Lung (tissue), 12 donors: ENCODE results near the gene SYDE1. TPM values are rescaled to one million over a fixed set of nuclear protein-coding genes. Genes with fewer than 3 reads are reported as not detected.

Experiments used
- ATAC-seq: fragments of 200-7000 bp; cut with Tn5 transposase; one replicate; pipeline ENCODE4 v1.9.1; 2020; ENCODE audit warnings: moderate number of reproducible peaks; ENCODE audit not compliant: insufficient read depth, low FRiP score
- DNase-seq, 3 donors: peaks; one replicate each; pipeline ENCODE4 v3.0.0-alpha.2; 2013 to 2017
- H3K27ac ChIP-seq, 2 donors: one replicate each; pipeline ENCODE4 v1.5.1; 2013; ENCODE audit warnings: mild to moderate bottlenecking in 2 of 2, moderate library complexity in 2 of 2, control low read depth in 1 of 2, inconsistent platforms in 1 of 2, low read depth in 1 of 2, low read length in 1 of 2
- H3K27me3 ChIP-seq, 3 donors: one replicate each; pipeline ENCODE4 v1.5.1; 2013; ENCODE audit warnings: low read length in 2 of 3; ENCODE audit not compliant: control insufficient read depth in 3 of 3, insufficient read depth in 3 of 3
- H3K36me3 ChIP-seq, 4 donors: one replicate each; pipeline ENCODE4 v1.5.1; 2013; ENCODE audit warnings: low read length in 4 of 4, mild to moderate bottlenecking in 1 of 4, moderate library complexity in 1 of 4; ENCODE audit not compliant: control insufficient read depth in 4 of 4, insufficient read depth in 4 of 4
- H3K4me1 ChIP-seq, 5 donors: one replicate each; pipeline ENCODE4 v1.5.1; 2013; ENCODE audit warnings: low read length in 5 of 5, mild to moderate bottlenecking in 2 of 5, moderate library complexity in 1 of 5; ENCODE audit not compliant: control insufficient read depth in 5 of 5, insufficient read depth in 5 of 5
- H3K4me3 ChIP-seq: one replicate; pipeline ENCODE4 v1.5.1; 2013; ENCODE audit warnings: mild to moderate bottlenecking, control low read depth, moderate library complexity
- H3K9ac ChIP-seq, 2 donors: one replicate each; pipeline ENCODE4 v1.5.1; 2013; ENCODE audit warnings: low read length in 2 of 2, control low read depth in 1 of 2; ENCODE audit not compliant: insufficient read depth in 1 of 2
- H3K9me3 ChIP-seq, 4 donors: one replicate each; pipeline ENCODE4 v1.5.1; 2013; ENCODE audit warnings: low read length in 3 of 4, mild to moderate bottlenecking in 1 of 4, moderate library complexity in 1 of 4; ENCODE audit not compliant: control insufficient read depth in 4 of 4, insufficient read depth in 3 of 4
- WGBS, 2 donors: extraction: QIAGEN DNeasy Blood & Tissue Kit; methylation state at CpG; one replicate each; pipeline ENCODE4 v1.1.7; 2013; 5-methylcytosine and 5-hydroxymethylcytosine counted together
- polyA plus RNA-seq, 2 donors: library from polyadenylated mRNA; stranded (reverse); fragments of 200-250 nt; gene quantifications; one replicate each; pipeline ENCODE4 v1.2.1, GENCODE V29; 2013
- total RNA-seq, 2 donors: library from RNA; depleted of rRNA in 1 of 2; stranded (reverse); fragments of >200 nt in 1 of 2; gene quantifications; one replicate each; pipeline ENCODE4 v1.2.1, GENCODE V29; 2014 to 2021
- TF ChIP-seq, protein P1 (sequence below): IDR thresholded peaks from 2 replicates; pipeline ENCODE4 v1.5.1; 2012; ENCODE audit warnings: mild to moderate bottlenecking; ENCODE audit errors: control extremely low read depth, extremely low read depth
- donor health status: control.
- donor health status: control.
- donor health status: Bipolar disorder and iron deficiency.
- donor health status: healthy.
- donor health status: DM: yes; HTN: yes; CAD: no.

The SYDE1 gene
- total and polyA plus RNA-seq, 4 donors = 5.5 to 26.9 (median 16.8) TPM

DNA sequence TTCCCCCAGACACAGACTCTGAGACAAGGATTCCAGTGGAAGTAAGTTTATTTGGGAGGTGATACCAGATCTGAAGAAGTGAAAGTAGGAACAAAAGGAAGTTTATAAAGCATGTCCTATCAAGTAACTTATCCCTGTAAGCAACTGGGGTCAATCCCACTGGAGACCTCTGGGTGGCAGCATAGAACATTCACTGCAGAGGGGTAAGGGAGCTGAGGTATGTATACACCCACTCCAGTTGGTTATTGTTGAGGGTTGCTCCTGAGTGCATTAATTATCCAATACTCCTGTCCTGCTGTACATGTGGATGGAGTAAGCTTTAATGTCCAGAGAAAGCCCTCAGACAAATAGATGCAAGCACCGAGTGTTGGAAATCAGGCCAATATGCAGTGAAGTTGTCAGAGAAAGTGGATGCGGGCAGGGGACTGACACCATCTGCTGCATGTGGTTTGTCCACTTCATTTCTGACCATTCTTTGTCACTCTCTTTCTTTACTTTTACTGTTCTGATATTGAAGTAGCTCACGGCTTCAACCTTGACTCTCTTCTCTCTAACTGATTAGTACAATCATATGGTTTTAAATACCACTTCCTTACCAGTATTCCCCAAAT, 46.9 kb downstream of the SYDE1 start:
- TF ChIP-seq, protein P1, sequence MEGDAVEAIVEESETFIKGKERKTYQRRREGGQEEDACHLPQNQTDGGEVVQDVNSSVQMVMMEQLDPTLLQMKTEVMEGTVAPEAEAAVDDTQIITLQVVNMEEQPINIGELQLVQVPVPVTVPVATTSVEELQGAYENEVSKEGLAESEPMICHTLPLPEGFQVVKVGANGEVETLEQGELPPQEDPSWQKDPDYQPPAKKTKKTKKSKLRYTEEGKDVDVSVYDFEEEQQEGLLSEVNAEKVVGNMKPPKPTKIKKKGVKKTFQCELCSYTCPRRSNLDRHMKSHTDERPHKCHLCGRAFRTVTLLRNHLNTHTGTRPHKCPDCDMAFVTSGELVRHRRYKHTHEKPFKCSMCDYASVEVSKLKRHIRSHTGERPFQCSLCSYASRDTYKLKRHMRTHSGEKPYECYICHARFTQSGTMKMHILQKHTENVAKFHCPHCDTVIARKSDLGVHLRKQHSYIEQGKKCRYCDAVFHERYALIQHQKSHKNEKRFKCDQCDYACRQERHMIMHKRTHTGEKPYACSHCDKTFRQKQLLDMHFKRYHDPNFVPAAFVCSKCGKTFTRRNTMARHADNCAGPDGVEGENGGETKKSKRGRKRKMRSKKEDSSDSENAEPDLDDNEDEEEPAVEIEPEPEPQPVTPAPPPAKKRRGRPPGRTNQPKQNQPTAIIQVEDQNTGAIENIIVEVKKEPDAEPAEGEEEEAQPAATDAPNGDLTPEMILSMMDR = peak; percentile 8
- DNase-seq = peak in 1 of 3 donors; percentile 26
- WGBS, 2 donors = 98 to 99% methylated on average over 3 of the region's 3 CpGs
- no peak for ATAC-seq
- no peak overlapping the region for H3K27ac ChIP-seq
- no peaks in the 10 kb centered on the region for H3K27me3 ChIP-seq
- H3K9ac ChIP-seq = no peak overlapping the region
- no peak overlapping the region for H3K4me3 ChIP-seq
- peaks cover 0 to 4% (median 0%) of the 10 kb centered on the region in 4 donors for H3K9me3 ChIP-seq
- H3K4me1 ChIP-seq = no peaks in the 10 kb centered on the region
- no peaks in the 10 kb centered on the region for H3K36me3 ChIP-seq

DNA sequence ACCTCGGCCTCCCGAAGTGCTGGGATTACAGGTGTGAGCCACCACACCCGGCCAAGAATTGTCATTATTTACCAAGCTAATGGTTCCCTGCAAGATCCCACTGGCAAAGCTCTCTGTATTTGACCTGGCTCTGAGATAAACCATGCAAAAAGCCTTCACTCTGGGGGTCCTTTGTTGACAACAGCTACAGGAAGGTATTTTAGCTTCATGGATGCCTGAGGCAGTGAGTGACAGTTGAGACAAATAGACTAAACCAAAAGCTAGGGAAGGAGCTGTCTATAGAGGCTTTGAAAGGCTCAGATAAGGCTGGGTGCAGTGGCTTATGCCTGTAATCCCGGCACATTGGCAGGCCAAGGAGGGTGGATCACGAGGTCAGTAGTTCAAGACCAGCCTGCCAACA, 48.1 kb downstream of the SYDE1 start:
- peaks cover 0 to 9% (median under 1%) of the 10 kb centered on the region in 4 donors for H3K36me3 ChIP-seq
- ATAC-seq (no peak), DNase-seq (no peak)
- 89 to 91% methylated on average over 5 of the region's 5 CpGs for WGBS, 2 donors
- H3K4me1 ChIP-seq = no peaks in the 10 kb centered on the region
- no peaks in the 10 kb centered on the region for H3K27me3 ChIP-seq
- no peak overlapping the region for H3K4me3 ChIP-seq
- no peak overlapping the region for H3K27ac ChIP-seq
- H3K9ac ChIP-seq = no peak overlapping the region
- TF ChIP-seq, protein P1 = no peak
- peaks cover 0 to 7% (median 0%) of the 10 kb centered on the region in 4 donors for H3K9me3 ChIP-seq

- Histone ChIP-seq H3K9me3 (peaks cover 0 to 7% (median 0%) of the 10 kb centered on the region in 4 donors), H3K4me3 (no peak overlapping the region), H3K36me3 (peaks cover 0 to 14% (median 2%) of the 10 kb centered on the region in 4 donors), H3K9ac (no peak overlapping the region), H3K27me3 (no peaks in the 10 kb centered on the region), H3K4me1 (no peaks in the 10 kb centered on the region), H3K27ac (no peak overlapping the region)
- ATAC-seq (no peak), DNase-seq (no peak)
- TF ChIP-seq, protein P1 = no peak
- 97% methylated on average over 4 of the region's 4 CpGs for WGBS, 2 donors
Measured at GRCh38 chr19:15156391-15156790, 49.2 kb downstream of the SYDE1 start.

- DNase-seq (peak in 1 of 3 donors; percentile 29), ATAC-seq (no peak)
- H3K9me3 ChIP-seq = peaks cover 0 to 4% (median 0%) of the 10 kb centered on the region in 4 donors
- no peaks in the 10 kb centered on the region for H3K4me1 ChIP-seq
- TF ChIP-seq, protein P1 = no peak
- peaks cover 0 to 23% (median 11%) of the 10 kb centered on the region in 4 donors for H3K36me3 ChIP-seq
- WGBS, 2 donors = 72 to 83% methylated on average over 3 of the region's 3 CpGs
- no peak overlapping the region for H3K9ac ChIP-seq
- no peak overlapping the region for H3K4me3 ChIP-seq
- no peak overlapping the region for H3K27ac ChIP-seq
- H3K27me3 ChIP-seq = no peaks in the 10 kb centered on the region
Measured at GRCh38 chr19:15159251-15159650, 52.0 kb downstream of the SYDE1 start.
